Stimulated activated memory B cell treated with anti-CD40 and anti-IgM and Interleukin-4, amounts not matched to agents 10 μg/mL and 1 μg/mL and 100 μg/mL, for 72 hours (primary cell): ENCODE results near the gene PLEKHM3.
"Not testable (repeated sequence)": the region's sequence is repeated elsewhere in the genome, so short reads cannot be mapped to it uniquely, and the experiment has no call there.

Source experiments
- ATAC-seq: fragments of 150-1000 bp; cut with Tn5 transposase; 2 replicates; pipeline ENCODE4 v1.10.0; 2021
- H3K27ac Mint-ChIP-seq: one replicate; pipeline ENCODE4 v1.8.0; 2022; ENCODE audit warnings: mild to moderate bottlenecking, mixed read lengths
- H3K27me3 Mint-ChIP-seq: one replicate; pipeline ENCODE4 v1.8.0; 2022; ENCODE audit warnings: mixed read lengths
- H3K36me3 Mint-ChIP-seq: one replicate; pipeline ENCODE4 v1.8.0; 2022; ENCODE audit warnings: mixed read lengths
- H3K4me1 Mint-ChIP-seq: one replicate; pipeline ENCODE4 v1.8.0; 2022; ENCODE audit warnings: mixed read lengths
- H3K4me3 Mint-ChIP-seq: one replicate; pipeline ENCODE4 v1.8.0; 2022; ENCODE audit warnings: mild to moderate bottlenecking, moderate library complexity, mixed read lengths
- H3K9me3 Mint-ChIP-seq: one replicate; pipeline ENCODE4 v1.8.0; 2022; ENCODE audit warnings: mixed read lengths

Gene PLEKHM3

GRCh38 chr2:207911215-207911614, 114.1 kb downstream of the PLEKHM3 start:
- ATAC-seq: no peak
- H3K36me3 Mint-ChIP-seq: peaks cover 47% of the 10 kb centered on the region

GRCh38 chr2:207906495-207906894, 118.8 kb downstream of the PLEKHM3 start:
- not testable (repeated sequence) for H3K9me3 Mint-ChIP-seq, H3K4me1 Mint-ChIP-seq, ATAC-seq, H3K4me3 Mint-ChIP-seq, H3K27ac Mint-ChIP-seq, H3K27me3 Mint-ChIP-seq
- H3K36me3 Mint-ChIP-seq: peaks cover 33% of the 10 kb centered on the region

More at GRCh38 chr2:207911215-207911614, 114.1 kb downstream of the PLEKHM3 start:
- Mint-ChIP-seq H3K9me3 (no peaks in the 10 kb centered on the region), H3K27me3 (no peaks in the 10 kb centered on the region), H3K4me3 (no peak overlapping the region), H3K4me1 (no peaks in the 10 kb centered on the region), H3K27ac (no peak overlapping the region)

GRCh38 chr2:207905546-207905945, 119.8 kb downstream of the PLEKHM3 start:
- Mint-ChIP-seq H3K4me1 (no peaks in the 10 kb centered on the region), H3K27ac (no peak overlapping the region), H3K36me3 (peaks cover 32% of the 10 kb centered on the region), H3K9me3 (no peaks in the 10 kb centered on the region), H3K27me3 (no peaks in the 10 kb centered on the region), H3K4me3 (no peak overlapping the region)
- ATAC-seq: no peak

DNA sequence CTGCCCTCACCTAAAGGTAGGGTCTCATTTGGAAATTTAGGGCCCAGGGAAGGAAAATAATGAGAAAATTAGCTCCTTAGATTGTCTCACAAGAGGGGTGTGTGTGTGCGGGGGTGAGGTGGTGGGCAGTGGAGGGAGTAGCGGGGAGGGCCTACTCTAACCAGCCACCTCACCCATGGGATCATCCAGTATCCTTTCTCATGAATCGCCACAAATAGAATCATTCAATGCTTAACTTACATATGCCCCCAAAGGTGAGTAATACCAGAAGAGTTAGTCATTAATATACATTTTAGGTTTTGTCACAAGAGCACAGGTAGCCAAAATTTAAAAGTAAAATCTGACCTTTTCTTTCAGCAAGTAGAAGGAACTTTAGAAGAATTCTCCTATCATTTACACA, 122.1 kb downstream of the PLEKHM3 start:
- ATAC-seq: no peak
- peaks cover 20% of the 10 kb centered on the region for H3K36me3 Mint-ChIP-seq
- no peaks in the 10 kb centered on the region for H3K9me3 Mint-ChIP-seq
- no peaks in the 10 kb centered on the region for H3K4me1 Mint-ChIP-seq
- H3K27ac Mint-ChIP-seq: no peak overlapping the region
- no peaks in the 10 kb centered on the region for H3K27me3 Mint-ChIP-seq
- no peak overlapping the region for H3K4me3 Mint-ChIP-seq

- Mint-ChIP-seq H3K36me3 (peaks cover 18% of the 10 kb centered on the region), H3K27me3 (no peaks in the 10 kb centered on the region), H3K4me1 (no peaks in the 10 kb centered on the region), H3K4me3 (no peak overlapping the region), H3K9me3 (no peaks in the 10 kb centered on the region), H3K27ac (no peak overlapping the region)
- ATAC-seq: no peak
Observed at GRCh38 chr2:207902821-207903220, 122.5 kb downstream of the PLEKHM3 start.

DNA sequence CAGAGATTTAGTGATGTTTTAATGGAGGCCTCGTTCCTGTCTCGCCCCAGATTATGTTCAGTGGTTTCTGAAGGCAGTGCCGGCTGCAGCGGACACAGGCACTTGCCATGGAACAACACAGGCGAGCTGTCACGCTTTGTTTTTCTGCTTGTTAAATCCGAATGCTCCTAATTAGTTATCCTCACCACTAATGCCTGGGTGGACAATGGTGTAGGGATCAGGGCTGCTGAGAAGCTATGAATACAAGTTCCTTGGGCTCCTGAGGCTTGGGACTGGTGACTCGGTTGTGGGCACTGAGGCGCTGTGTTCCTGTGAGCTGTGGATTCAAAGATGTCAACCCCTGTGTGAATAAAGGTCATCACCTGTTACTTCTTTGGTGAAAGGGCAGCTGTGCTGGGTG, 123.5 kb downstream of the PLEKHM3 start:
- Mint-ChIP-seq H3K4me1 (no peaks in the 10 kb centered on the region), H3K9me3 (no peaks in the 10 kb centered on the region), H3K27me3 (no peaks in the 10 kb centered on the region), H3K36me3 (peaks cover 14% of the 10 kb centered on the region), H3K27ac (no peak overlapping the region), H3K4me3 (no peak overlapping the region)
- no peak for ATAC-seq

DNA sequence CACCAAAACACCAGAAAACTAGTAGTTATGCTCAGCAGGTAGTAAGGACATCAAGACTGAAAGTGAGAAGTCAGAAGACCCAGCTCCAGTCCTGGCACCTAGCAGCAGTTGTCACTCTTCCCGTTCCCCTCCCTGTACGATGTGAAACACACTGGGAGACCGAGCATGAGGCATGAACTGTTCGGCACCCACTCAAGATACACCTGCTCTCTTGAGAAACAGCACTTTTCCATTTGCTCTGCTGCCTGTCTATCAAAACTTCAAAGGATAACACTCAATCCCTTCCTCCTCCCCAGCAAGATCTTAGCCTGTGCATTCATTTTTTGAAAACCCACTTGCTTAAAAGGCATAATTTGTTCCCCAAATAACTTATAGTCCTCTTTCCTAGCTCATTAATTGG, 123.9 kb downstream of the PLEKHM3 start:
- H3K9me3 Mint-ChIP-seq: no peaks in the 10 kb centered on the region
- no peaks in the 10 kb centered on the region for H3K27me3 Mint-ChIP-seq
- ATAC-seq: no peak
- no peak overlapping the region for H3K27ac Mint-ChIP-seq
- H3K36me3 Mint-ChIP-seq: peaks cover 14% of the 10 kb centered on the region
- no peak overlapping the region for H3K4me3 Mint-ChIP-seq
- no peaks in the 10 kb centered on the region for H3K4me1 Mint-ChIP-seq

GRCh38 chr2:207898354-207898695, 127.0 kb downstream of the PLEKHM3 start:
- Mint-ChIP-seq H3K9me3 (no peaks in the 10 kb centered on the region), H3K4me1 (no peaks in the 10 kb centered on the region), H3K27ac (no peak overlapping the region), H3K27me3 (no peaks in the 10 kb centered on the region), H3K4me3 (no peak overlapping the region), H3K36me3 (peaks cover 14% of the 10 kb centered on the region)
- no peak for ATAC-seq

DNA sequence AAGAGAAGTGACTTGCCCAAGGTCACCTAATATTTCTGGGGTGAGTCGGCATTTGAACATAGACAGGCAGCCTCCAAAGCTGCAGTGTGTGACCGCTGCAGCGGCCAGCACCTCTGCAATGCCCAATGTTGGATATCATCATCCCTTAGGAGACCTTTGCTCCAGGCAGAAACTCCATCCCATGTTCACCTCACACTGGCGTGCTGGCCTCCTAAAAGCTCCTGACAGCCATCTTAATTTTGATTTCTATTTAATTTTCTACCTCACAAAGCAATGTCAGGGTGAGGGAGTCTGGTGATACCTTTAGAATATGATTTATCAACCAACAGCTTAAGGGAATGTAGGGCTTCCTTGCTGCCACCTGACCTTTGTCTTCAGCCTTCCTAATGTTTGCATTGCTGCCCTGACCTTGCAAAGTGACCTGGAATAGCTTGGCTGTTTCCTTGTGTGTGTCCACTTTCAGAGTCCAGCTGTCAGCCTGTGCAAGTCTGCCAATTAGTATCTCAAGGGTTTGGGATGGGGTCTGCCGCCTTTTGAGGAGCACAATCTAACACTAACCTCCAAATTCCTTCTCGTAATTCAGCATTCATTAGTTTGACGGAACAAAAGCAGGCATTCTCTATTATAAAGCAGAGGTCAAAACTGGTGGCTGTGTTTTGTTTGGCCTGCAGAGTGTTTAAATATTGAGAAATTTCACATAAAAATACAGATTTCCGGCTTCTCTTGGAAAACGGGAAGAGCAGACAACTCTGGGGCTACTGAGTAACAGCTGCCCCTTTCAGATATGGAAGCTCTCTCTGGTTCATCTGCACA, 127.6 kb downstream of the PLEKHM3 start:
- H3K27me3 Mint-ChIP-seq: no peaks in the 10 kb centered on the region
- H3K4me3 Mint-ChIP-seq: no peak overlapping the region
- no peak for ATAC-seq
- no peaks in the 10 kb centered on the region for H3K4me1 Mint-ChIP-seq
- H3K9me3 Mint-ChIP-seq: no peaks in the 10 kb centered on the region
- H3K36me3 Mint-ChIP-seq: peaks cover 14% of the 10 kb centered on the region
- no peak overlapping the region for H3K27ac Mint-ChIP-seq

DNA sequence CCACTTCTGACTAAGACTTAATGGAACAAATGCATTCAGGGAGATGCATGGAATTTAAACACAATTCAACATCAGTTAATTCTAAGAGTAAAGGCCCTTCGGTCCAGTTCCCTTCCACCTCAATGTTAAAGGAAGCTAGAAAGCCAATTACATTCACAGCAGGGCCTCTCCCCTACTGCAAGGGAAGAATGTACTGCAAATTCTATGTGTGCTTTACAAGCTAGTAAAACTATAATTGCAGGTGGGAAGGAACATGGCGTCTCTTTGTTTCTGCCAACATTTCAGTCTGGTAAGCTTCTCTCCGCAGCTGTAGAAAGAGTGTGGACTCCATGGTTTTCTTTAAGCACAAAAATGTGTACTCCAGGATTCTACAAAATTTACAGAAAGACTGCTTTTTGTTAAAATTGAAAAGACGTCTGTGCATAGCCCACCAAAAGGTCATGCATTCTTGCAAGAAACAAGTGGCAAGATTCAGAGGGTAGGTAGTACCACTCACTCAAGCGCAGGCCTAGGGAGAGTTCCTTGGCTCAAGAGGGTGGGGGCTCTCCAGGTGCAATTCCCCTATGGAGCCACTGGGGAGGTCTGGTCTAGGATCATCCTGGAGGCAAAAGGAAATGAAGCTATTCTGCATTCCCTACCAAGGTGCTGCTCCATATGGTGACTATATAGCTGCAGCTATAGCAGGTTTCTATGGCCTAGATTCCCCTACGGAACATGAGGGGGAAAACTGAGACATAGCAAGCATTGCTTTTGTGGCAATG, 128.6 kb downstream of the PLEKHM3 start:
- no peak overlapping the region for H3K27ac Mint-ChIP-seq
- H3K4me1 Mint-ChIP-seq: no peaks in the 10 kb centered on the region
- H3K27me3 Mint-ChIP-seq: no peaks in the 10 kb centered on the region
- no peaks in the 10 kb centered on the region for H3K9me3 Mint-ChIP-seq
- peaks cover 10% of the 10 kb centered on the region for H3K36me3 Mint-ChIP-seq
- H3K4me3 Mint-ChIP-seq: no peak overlapping the region
- ATAC-seq: no peak

GRCh38 chr2:207895274-207895860, 130.0 kb downstream of the PLEKHM3 start:
- no peaks in the 10 kb centered on the region for H3K36me3 Mint-ChIP-seq
- ATAC-seq: no peak
- H3K27ac Mint-ChIP-seq: no peak overlapping the region
- no peaks in the 10 kb centered on the region for H3K27me3 Mint-ChIP-seq
- H3K4me3 Mint-ChIP-seq: no peak overlapping the region
- no peaks in the 10 kb centered on the region for H3K9me3 Mint-ChIP-seq
- no peaks in the 10 kb centered on the region for H3K4me1 Mint-ChIP-seq

DNA sequence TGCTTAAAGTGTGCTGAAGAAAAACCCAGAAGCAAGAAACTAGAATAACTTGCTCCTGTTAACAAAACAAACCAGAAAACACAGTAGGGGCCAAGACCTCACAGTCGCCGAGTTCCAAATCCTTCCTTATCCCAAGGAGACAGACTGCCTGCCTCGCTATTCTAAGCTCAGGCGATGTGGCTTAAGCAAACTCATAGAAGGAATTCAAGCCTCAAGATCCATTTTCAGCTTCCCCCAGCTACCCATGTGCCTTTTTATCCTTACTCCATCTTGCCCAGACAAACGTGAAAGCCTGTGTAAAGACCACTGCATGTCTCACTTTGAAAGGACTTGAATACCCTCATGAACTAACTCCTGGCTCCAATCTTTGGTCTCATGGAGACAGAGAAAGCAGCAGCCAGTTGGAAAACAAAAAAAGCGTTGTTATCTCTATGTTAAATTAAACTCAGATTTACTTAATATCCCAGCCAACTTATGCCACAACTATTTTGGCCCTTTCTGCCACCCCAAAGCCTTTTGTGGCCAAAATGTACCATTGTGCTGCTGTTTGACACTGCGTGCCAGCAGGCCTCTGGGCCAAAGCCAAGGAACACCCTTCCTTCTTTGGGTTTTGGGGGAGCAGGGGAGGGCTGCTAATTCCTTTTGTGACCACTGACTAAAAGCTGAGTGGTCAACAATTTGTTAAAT, 132.5 kb downstream of the PLEKHM3 start:
- Mint-ChIP-seq H3K27me3 (no peaks in the 10 kb centered on the region), H3K9me3 (no peaks in the 10 kb centered on the region), H3K4me3 (no peak overlapping the region), H3K27ac (no peak overlapping the region), H3K36me3 (no peaks in the 10 kb centered on the region), H3K4me1 (no peaks in the 10 kb centered on the region)
- ATAC-seq: no peak

GRCh38 chr2:207891086-207891844, 134.1 kb downstream of the PLEKHM3 start:
- no peaks in the 10 kb centered on the region for H3K36me3 Mint-ChIP-seq
- no peaks in the 10 kb centered on the region for H3K4me1 Mint-ChIP-seq
- no peak for ATAC-seq
- H3K27ac Mint-ChIP-seq: no peak overlapping the region
- no peaks in the 10 kb centered on the region for H3K27me3 Mint-ChIP-seq
- H3K9me3 Mint-ChIP-seq: no peaks in the 10 kb centered on the region
- no peak overlapping the region for H3K4me3 Mint-ChIP-seq

DNA sequence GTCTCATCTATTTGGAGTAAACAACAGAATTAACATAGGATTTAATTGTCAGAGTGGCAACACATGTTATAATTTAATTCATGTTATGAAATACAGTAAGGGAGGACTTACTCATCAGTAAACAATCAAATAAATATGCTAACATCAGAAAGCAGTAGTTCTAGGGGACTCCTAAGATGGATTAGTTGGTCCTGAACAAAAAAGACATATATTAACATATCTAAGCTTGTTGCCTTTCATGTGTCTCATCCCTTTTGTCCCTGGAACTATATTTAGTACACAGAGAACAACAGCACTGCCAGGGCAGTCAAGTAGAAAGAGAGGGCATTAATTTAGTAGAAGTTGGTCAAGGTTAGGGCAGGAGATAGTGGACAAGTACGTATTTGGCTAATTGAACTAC, 137.8 kb downstream of the PLEKHM3 start:
- H3K36me3 Mint-ChIP-seq: no peaks in the 10 kb centered on the region
- no peaks in the 10 kb centered on the region for H3K9me3 Mint-ChIP-seq
- H3K27me3 Mint-ChIP-seq: no peaks in the 10 kb centered on the region
- ATAC-seq: no peak
- H3K27ac Mint-ChIP-seq: no peak overlapping the region
- H3K4me1 Mint-ChIP-seq: peaks cover 5% of the 10 kb centered on the region
- no peak overlapping the region for H3K4me3 Mint-ChIP-seq

- H3K36me3 Mint-ChIP-seq: peaks cover 9% of the 10 kb centered on the region
- no peaks in the 10 kb centered on the region for H3K9me3 Mint-ChIP-seq
- H3K4me3 Mint-ChIP-seq: no peak overlapping the region
- ATAC-seq: no peak
- peaks cover 5% of the 10 kb centered on the region for H3K4me1 Mint-ChIP-seq
- H3K27ac Mint-ChIP-seq: no peak overlapping the region
- H3K27me3 Mint-ChIP-seq: no peaks in the 10 kb centered on the region
Observed at GRCh38 chr2:207885010-207885409, 140.3 kb downstream of the PLEKHM3 start.
